ENCODE data around the gene KIF9.
"Not testable (repeated sequence)": the region's sequence is repeated elsewhere in the genome, so short reads cannot be mapped to it uniquely, and the experiment has no call there.

Gene KIF9

GRCh38 chr3:47181685-47182084 is 100.9 kb downstream of the KIF9 start:
- DNase-seq (ENCODE audit: low read depth): not testable (repeated sequence)

DNA sequence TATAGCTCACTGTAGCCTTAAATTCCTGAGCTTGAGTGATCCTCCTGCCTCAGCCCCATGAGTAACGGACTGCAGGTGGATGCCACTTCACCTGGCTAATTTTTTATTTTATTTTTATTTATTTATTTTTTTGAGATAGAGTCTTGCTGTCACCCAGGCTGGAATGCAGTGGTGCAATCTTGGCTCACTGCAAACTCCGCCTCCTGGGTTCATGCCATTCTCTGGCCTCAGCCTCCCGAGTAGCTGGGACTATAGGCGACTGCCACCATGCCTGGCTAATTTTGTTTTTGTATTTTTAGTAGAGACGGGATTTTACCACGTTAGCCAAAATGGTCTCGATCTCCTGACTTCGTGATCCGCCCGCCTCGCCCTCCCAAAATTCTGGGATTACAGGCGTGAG is 102.6 kb downstream of the KIF9 start:
- DNase-seq (ENCODE audit: low read depth): not testable (repeated sequence)

All from activated gamma-delta T cell treated with anti-CD3 and anti-CD28 coated beads, Interleukin-2, amount 50 U/mL, for 16 hours (primary cell).